Measurements from ENCODE around the gene AHCYL1. TPM values are rescaled to one million over a fixed set of nuclear protein-coding genes. Genes with fewer than 3 reads are reported as not detected.
A peak's percentile ranks its signal among the peaks of the same experiment; 100 is the strongest.
"Not testable (repeated sequence)": the region's sequence is repeated elsewhere in the genome, so short reads cannot be mapped to it uniquely, and the experiment has no call there.

AHCYL1 gene
- total RNA-seq, 1 donor from 2014 or later: 71.0 TPM

GRCh38 chr1:109997204-109997866 is 12.8 kb downstream of the AHCYL1 start:
- no peak for DNase-seq (ENCODE audit: low spot score)

DNA sequence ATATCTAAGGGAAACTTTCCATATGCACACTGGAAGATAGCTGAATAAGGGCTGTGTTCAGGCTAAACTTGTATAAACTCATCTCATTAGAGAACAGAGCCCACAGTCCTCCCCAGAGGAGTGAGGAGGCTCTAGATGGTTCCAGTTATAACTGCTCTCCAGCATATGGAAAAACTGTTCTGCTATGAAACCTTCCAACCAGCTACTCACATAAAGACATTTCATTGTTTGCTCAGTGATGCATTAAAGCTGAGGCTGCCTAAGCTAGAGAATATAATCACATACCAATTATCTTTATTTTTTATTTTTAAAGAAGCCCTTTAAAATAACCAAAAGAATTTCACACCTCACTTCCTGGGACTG is 13.3 kb downstream of the AHCYL1 start:
- no peak for DNase-seq (ENCODE audit: low spot score)

GRCh38 chr1:110002695-110003094 is 18.1 kb downstream of the AHCYL1 start:
- DNase-seq (ENCODE audit: low spot score): no peak

GRCh38 chr1:110003747-110004428 is 19.3 kb downstream of the AHCYL1 start:
- peak; percentile 78 for DNase-seq (ENCODE audit: low spot score)

DNA sequence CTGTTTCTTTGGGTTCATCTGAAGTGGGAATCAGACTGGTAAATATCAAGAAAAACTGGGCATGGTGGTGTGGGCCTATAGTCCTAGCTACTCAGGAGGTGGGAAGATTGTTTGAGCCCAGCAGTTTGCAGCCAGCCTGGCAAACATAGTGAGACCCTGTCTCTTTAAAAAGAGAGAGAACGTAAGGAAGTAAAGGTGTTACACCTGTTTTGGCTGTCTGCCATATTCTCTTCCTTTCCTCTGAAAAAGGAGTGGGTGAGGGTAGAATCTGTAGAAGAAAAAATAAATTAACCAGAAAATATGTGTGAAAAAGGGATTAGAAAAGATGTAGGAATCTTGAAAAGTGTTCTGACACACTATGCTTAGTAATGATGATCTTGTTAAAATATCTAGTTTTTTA is 20.0 kb downstream of the AHCYL1 start:
- DNase-seq (ENCODE audit: low spot score): no peak

DNA sequence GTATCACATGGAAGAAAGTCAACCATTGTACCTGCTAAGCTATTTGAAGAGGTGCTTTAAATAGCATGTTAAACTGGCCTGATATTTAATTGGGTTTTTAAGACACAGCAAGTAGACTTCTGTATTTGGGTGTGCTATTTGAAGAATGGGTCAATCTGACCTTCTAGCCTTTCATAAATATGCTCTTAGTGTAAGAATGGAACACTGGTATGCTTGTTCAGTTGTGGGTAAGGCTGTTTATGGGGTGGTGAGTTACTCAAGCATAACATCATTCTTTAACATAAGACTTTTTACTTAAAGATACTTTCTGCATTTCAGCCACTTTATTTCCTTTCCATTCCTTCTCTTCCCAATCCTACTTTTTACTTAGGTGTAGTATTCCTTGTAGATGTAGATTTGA is 21.4 kb downstream of the AHCYL1 start:
- no peak for DNase-seq (ENCODE audit: low spot score)

- no peak for DNase-seq (ENCODE audit: low spot score)
Observed at GRCh38 chr1:110006516-110006915, 22.0 kb downstream of the AHCYL1 start.

- DNase-seq (ENCODE audit: low spot score): no peak
Observed at GRCh38 chr1:110007046-110007830, 22.7 kb downstream of the AHCYL1 start.

DNA sequence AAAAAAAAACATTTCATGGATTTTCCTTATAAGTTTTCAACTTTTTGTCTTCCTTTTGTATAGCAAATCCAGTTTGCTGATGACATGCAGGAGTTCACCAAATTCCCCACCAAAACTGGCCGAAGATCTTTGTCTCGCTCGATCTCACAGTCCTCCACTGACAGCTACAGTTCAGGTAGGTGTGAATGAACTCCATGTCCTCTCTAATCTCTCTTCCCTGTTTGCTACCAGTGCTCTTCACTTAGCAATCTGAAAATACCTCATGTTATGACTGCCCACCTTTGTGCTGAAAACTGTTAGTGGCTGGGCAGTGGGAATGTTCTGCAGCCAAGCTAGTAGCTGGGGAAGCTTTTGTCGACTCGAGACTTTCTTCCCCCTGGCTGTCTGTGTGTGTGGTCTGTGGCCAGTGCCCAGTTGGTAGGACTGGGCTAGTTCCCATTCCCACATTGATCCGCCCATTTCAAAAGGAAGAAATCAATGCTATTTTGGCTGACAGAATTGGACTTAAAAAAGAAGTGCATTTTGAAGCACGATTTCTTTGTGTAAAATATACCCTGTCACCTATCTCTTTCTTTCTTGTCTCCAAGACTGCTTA is 24.5 kb downstream of the AHCYL1 start:
- DNase-seq (ENCODE audit: low spot score): no peak

GRCh38 chr1:110011527-110012041 is 27.0 kb downstream of the AHCYL1 start:
- no peak for DNase-seq (ENCODE audit: low spot score)

- no peak for DNase-seq (ENCODE audit: low spot score)
Observed at GRCh38 chr1:110012100-110012780, 27.7 kb downstream of the AHCYL1 start.

- DNase-seq (ENCODE audit: low spot score): no peak
Observed at GRCh38 chr1:110017792-110018191, 33.2 kb downstream of the AHCYL1 start.

DNA sequence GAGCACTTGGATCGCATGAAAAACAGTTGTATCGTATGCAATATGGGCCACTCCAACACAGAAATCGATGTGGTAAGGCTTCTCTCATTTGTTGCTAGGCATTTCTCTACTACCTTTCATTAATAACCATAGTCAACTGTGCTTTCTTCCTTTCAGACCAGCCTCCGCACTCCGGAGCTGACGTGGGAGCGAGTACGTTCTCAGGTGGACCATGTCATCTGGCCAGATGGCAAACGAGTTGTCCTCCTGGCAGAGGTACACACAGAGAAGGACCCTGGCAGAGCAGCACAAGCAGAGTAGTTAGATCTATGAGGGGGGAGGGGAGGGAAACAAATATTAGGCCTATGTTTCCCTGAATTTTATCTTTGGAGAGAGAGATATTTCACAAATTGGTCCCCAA is 33.8 kb downstream of the AHCYL1 start:
- no peak for DNase-seq (ENCODE audit: low spot score)

GRCh38 chr1:110019770-110020169 is 35.2 kb downstream of the AHCYL1 start:
- DNase-seq (ENCODE audit: low spot score): no peak

GRCh38 chr1:110021285-110021684 is 36.7 kb downstream of the AHCYL1 start:
- DNase-seq (ENCODE audit: low spot score): no peak

- DNase-seq (ENCODE audit: low spot score): no peak
Observed at GRCh38 chr1:110024613-110025012, 40.0 kb downstream of the AHCYL1 start.

- DNase-seq (ENCODE audit: low spot score): not testable (repeated sequence)
Observed at GRCh38 chr1:110030687-110031086, 46.1 kb downstream of the AHCYL1 start.

GRCh38 chr1:110032327-110032726 is 47.8 kb downstream of the AHCYL1 start:
- DNase-seq (ENCODE audit: low spot score): no peak

DNA sequence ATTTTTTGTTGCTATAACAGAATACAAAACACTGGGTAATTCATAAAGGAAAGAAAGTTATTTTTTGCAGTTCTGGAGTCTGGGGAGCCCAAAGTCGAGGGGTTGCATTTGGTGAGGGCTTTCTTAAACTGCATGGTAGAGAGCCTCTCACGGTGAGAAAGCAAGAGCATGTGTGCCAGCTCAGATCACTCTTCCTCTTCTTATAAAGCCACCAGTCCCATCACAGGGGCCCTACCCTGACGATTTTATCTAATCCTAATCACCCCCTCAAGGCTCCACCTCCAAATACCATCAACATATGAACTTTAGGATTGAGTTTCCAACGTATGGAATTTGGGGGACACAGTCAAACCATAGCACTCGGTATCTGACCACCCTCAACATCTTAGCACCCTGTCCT is 48.9 kb downstream of the AHCYL1 start:
- no peak for DNase-seq (ENCODE audit: low spot score)

- DNase-seq (ENCODE audit: low spot score): no peak
Observed at GRCh38 chr1:110034040-110034450, 49.5 kb downstream of the AHCYL1 start.

- peak; percentile 96 for DNase-seq (ENCODE audit: low spot score)
Observed at GRCh38 chr1:110034451-110035235, 50.1 kb downstream of the AHCYL1 start, which contains the start of gene STRIP1. Gene STRIP1, plus strand, starts transcription at chr1:110034624. Its CDS starts 14 bp downstream, at chr1:110034638.
